RWPE1 (cell line): ENCODE results near the gene TMEM147.

Experiments used
- CTCF ChIA-PET: fragments of 350-600 bp; sonication (Branson Sonifier 250); formaldehyde crosslinking; extraction: SDS; loops from one replicate; lab custom pipeline; 2021; lab: Yijun Ruan, JAX
- POLR2A ChIA-PET: fragments of 400-600 bp; formaldehyde crosslinking; extraction: SDS; loops from one replicate; lab custom pipeline; 2020; ENCODE audit warnings: antibody characterized with exemption; ENCODE audit not compliant: low non-redundant PET; lab: Yijun Ruan, JAX
- DNase-seq: peaks from one replicate; pipeline ENCODE4 v3.0.0; 2012; ENCODE audit warnings: low spot score
- H3K27ac ChIP-seq: fragments of 450-650 bp; 2 replicates; pipeline ENCODE4 v1.5.1; 2017
- TF ChIP-seq, protein P1 (sequence below): fragments of 450-650 bp; conservative IDR thresholded peaks from 2 replicates; pipeline ENCODE4 v1.5.1; 2017; ENCODE audit warnings: low read depth, mild to moderate bottlenecking

The TMEM147 gene

DNA sequence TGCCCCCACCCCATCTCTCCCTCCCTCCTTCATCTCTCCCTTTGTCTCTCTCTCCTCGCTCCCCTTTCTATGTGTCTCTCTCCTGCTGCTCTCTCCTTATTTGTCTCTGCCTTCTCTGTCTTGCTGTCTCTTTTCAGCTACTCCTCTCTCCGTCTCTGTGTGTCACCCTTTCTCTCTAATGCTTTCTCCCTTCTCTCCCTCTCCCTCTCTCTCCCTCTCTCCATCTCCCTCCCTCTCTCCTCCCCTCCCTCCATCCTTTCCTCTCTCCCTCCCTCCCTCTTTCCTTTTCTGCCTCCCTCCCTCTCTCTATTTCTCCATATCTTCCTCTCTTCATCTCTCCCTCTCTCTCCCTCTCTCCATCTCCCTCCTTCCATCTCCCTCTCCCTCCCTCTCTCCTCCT is 17.4 kb downstream of the TMEM147 start:
- TF ChIP-seq, protein P1, sequence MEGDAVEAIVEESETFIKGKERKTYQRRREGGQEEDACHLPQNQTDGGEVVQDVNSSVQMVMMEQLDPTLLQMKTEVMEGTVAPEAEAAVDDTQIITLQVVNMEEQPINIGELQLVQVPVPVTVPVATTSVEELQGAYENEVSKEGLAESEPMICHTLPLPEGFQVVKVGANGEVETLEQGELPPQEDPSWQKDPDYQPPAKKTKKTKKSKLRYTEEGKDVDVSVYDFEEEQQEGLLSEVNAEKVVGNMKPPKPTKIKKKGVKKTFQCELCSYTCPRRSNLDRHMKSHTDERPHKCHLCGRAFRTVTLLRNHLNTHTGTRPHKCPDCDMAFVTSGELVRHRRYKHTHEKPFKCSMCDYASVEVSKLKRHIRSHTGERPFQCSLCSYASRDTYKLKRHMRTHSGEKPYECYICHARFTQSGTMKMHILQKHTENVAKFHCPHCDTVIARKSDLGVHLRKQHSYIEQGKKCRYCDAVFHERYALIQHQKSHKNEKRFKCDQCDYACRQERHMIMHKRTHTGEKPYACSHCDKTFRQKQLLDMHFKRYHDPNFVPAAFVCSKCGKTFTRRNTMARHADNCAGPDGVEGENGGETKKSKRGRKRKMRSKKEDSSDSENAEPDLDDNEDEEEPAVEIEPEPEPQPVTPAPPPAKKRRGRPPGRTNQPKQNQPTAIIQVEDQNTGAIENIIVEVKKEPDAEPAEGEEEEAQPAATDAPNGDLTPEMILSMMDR = no peak
- ChIA-PET POLR2A (interaction anchor here (0.8 kb wide), 1 partner anchor 52 kb away, joined by 3 read pairs; no protein-coding TSS in a partner anchor), CTCF (no interaction called here)

DNA sequence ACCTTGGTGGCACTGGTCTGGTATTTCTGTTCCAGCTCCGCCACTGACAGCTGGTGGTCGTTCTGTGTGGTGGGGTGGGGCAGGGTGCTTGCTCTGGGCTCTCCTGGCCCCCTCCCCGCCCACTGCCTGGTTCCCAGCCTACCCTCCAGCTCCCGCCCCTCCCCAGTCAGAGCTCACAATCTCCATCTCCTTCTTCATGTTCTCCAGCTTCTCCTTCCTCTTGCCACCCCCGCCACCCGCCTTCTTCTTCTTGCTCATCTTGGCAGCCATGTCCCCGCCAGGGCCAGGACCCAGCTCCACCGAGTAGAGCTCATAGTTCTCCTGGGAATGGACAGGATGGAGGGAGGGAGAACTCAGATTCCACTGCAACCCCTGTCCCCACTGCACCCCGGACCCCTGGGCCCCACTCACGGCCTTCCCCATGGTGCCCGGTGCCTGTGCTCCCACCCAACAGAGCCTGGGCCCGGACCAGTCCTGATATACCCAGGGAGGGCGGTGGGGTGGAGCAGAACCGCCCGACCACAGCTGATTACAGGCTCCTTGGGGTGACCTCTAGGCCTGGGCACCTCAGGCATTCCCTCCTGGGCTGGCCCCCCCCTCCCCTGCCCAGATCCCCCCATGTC is 17.9 kb downstream of the TMEM147 start, which contains the start of gene ATP4A:
ATP4A (minus strand) TSS at position 452 of the 623 bp plus-strand sequence; CDS start at position 423, 29 bp downstream.
- TF ChIP-seq, protein P1 = no peak
- DNase-seq = no peak
- H3K27ac ChIP-seq = no peak within 1 kb of the TSS
- ChIA-PET POLR2A (interaction anchor here (0.8 kb wide), 1 partner anchor 53 kb away, joined by 3 read pairs; no protein-coding TSS in a partner anchor), CTCF (interaction anchor here (0.6 kb wide), 1 partner anchor 32 kb away, joined by 3 read pairs; no protein-coding TSS in a partner anchor)

More for the DNA sequence above, 17.4 kb downstream of the TMEM147 start:
- DNase-seq = no peak
- H3K27ac ChIP-seq = no peak overlapping the region

DNA sequence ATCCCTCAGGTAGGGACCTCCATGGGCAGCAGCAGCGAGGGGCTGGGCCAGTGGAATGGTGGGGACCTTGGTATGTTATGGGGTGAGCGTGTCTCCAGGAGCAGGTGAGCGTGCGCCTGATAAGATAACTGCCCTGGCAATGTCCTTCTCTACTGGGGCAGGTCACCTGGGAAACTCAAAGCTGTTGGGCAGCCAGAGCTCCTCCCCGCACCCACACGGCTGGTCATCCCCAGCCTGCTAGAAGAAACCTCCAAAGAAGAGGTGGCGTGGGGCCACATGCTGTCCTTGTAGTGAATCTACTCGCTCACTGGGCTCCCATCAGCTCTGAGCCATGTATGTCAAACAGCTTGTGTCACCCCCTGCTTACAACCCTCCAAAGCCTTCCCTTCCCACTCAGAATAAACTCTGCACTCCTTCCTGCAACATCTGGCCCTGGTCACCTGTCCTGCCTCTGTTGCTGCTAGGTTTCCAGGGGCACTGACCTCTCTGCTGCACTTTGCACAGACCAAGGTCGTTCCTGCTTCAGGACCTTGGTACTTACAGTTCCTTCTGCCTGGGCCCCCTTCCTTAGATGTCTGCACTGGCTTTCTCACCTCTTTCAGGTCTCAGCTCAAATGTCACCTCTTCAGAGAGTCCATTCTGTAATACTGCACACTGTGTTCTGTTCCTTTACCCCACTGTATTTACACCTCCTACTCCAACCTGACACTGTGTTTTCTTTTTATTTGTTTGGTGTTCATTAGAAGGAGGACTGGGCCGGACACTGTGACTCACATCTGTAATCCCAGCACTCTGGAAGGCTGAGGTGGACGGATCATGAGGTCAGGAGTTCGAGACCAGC is 19.8 kb downstream of the TMEM147 start:
- TF ChIP-seq, protein P1 = no peak
- ChIA-PET POLR2A (no interaction called here), CTCF (interaction anchor here (0.5 to 1.1 kb wide), 2 partner anchors 55 to 120 kb away, joined by 3 to 4 read pairs; no protein-coding TSS in a partner anchor)
- H3K27ac ChIP-seq = no peak overlapping the region
- DNase-seq = no peak

DNA sequence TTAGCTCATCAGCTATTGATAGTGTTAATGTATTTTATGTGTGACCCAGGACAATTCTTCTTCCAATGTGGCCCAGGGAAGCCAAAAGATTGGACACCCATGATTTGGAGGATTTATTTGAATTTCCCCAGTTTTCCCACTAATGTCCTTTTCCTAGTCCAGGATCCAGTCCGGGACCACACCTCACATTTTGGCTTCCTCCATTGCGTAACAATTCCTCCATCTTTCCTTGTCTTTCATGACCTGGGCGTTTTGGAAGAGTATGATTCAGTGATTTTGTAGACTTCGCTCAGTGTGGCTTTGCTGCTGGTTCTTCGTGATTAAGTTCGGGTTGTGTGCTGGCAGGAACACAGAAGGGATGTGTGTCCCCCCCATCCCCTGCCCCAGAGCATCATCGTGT is 21.3 kb downstream of the TMEM147 start:
- ChIA-PET POLR2A (no interaction called here), CTCF (interaction anchor here (0.6 to 1.1 kb wide), 3 partner anchors 10 to 72 kb away, joined by 3 to 4 read pairs (median 4); no protein-coding TSS in a partner anchor)
- H3K27ac ChIP-seq = no peak overlapping the region
- no peak for DNase-seq
- TF ChIP-seq, protein P1 = no peak

DNA sequence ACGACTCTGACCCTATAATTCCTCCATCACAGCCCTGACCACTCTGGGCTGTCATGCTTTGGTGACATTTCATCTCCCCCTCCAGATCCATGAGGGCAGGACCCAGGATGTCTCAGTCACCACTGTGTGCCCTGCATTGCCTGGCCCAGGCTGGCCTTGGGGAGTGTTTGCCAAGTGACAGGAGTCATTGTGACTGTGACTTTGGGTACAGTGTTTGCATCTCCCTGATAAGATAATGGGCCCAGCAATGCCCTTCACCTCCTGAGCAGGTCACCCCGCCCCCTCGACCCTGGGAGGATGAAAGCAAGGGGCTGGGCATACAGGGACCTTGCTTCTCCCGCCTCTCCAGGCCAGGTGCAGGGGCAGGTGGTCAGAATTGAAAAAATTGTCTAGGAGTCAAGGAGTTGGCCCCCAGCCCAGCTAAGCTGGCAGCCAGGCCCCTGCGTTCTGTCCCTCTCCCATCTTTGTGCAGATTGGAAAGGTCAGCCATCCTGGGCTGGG is 23.9 kb downstream of the TMEM147 start:
- TF ChIP-seq, protein P1 = no peak
- ChIA-PET POLR2A (no interaction called here), CTCF (interaction anchor here (0.8 kb wide), 1 partner anchor 41 kb away, joined by 4 read pairs; no protein-coding TSS in a partner anchor)
- no peak for DNase-seq
- no peak overlapping the region for H3K27ac ChIP-seq

DNA sequence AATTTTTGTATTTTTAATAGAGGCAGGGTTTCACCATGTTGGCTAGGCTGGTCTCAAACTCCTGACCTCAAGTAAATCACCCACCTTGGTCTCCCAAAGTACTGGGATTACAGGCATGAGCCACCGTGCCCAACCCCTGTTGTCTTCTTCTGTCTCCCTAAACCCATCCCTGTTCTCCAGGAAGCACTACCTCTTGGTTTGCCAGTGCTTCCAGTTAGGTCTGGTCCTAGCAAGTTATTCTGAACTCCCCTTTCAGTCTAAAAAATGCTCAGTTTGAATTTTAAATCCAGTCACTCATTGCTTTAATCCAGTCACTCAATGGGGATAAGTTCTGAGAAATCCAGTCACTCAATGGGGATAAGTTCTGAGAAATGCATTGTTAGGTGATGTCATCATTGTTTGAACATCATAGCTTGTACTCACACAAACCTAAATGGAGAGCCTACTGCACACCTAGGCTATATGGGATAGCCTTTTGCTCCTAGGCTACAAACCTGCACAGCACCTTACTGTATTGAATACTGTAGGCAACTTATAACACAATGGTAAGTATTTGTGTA is 26.1 kb downstream of the TMEM147 start:
- DNase-seq = no peak
- TF ChIP-seq, protein P1 = no peak
- POLR2A ChIA-PET = no interaction called here
- H3K27ac ChIP-seq = no peak overlapping the region
- CTCF ChIA-PET = interaction anchor here (0.5 kb wide), 1 partner anchor 11 kb away, joined by 7 read pairs; no protein-coding TSS in a partner anchor
